Activated T-cell treated with anti-CD3 and anti-CD28 coated beads, Interleukin-2, amount 50 U/mL, for 72 hours (primary cell): ENCODE results near the gene FGF21. TPM values are rescaled to one million over a fixed set of nuclear protein-coding genes. Genes with fewer than 3 reads are reported as not detected.

Experiments used
- ATAC-seq, 2 donors: fragments of 150-1000 bp; cut with Tn5 transposase; replicated peaks in 1 of 2; 2 replicates each; pipeline ENCODE4 v1.10.0; 2021; ENCODE audit warnings: moderate library complexity in 2 of 2, mild to moderate bottlenecking in 1 of 2
- DNase-seq, 2 donors: peaks; one replicate each; pipeline ENCODE4 v3.0.0; 2021 to 2022; ENCODE audit warnings: mixed read lengths in 1 of 2
- H3K27ac Mint-ChIP-seq: one replicate; pipeline ENCODE4 v1.8.0; 2022; ENCODE audit warnings: mild to moderate bottlenecking, moderate library complexity, mixed read lengths
- H3K27me3 Mint-ChIP-seq: one replicate; pipeline ENCODE4 v1.8.0; 2022; ENCODE audit warnings: low read depth, mixed read lengths
- H3K36me3 Mint-ChIP-seq, 2 donors: one replicate each; pipeline ENCODE4 v1.8.0; 2022; ENCODE audit warnings: mixed read lengths in 2 of 2, mild to moderate bottlenecking in 1 of 2; ENCODE audit not compliant: insufficient read depth in 2 of 2
- H3K4me1 Mint-ChIP-seq: one replicate; pipeline ENCODE4 v1.8.0; 2022; ENCODE audit warnings: low read depth, mixed read lengths
- H3K4me3 Mint-ChIP-seq, 2 donors: one replicate each; pipeline ENCODE4 v1.8.0; 2022; ENCODE audit warnings: mild to moderate bottlenecking in 2 of 2, mixed read lengths in 2 of 2, moderate library complexity in 2 of 2
- H3K9me3 Mint-ChIP-seq, 2 donors: one replicate each; pipeline ENCODE4 v1.8.0; 2022; ENCODE audit warnings: mixed read lengths in 2 of 2
- total RNA-seq, 2 donors: library from RNA; stranded (reverse); gene quantifications; one replicate each; pipeline ENCODE4 v1.2.3, GENCODE V29; 2022

The FGF21 gene
- total RNA-seq, 2 donors from 2014 or later = not detected

GRCh38 chr19:48738557-48739403 is 16.5 kb upstream of the FGF21 start:
- Mint-ChIP-seq H3K9me3 (no peaks in the 10 kb centered on the region), H3K36me3 (no peaks in the 10 kb centered on the region), H3K27me3 (no peaks in the 10 kb centered on the region), H3K27ac (no peak overlapping the region), H3K4me3 (peak overlapping the region; percentile 71 to 85), H3K4me1 (peaks cover 11% of the 10 kb centered on the region)
- DNase-seq = peak; percentile 94 to 95
- ATAC-seq = peak; percentile 95

GRCh38 chr19:48739404-48740163 is 15.7 kb upstream of the FGF21 start:
- H3K9me3 Mint-ChIP-seq = no peaks in the 10 kb centered on the region
- H3K4me3 Mint-ChIP-seq = peak overlapping the region; percentile 32 to 54
- ATAC-seq (peak in 1 of 2 donors; percentile 1), DNase-seq (no peak)
- peaks cover 11% of the 10 kb centered on the region for H3K4me1 Mint-ChIP-seq
- H3K36me3 Mint-ChIP-seq = no peaks in the 10 kb centered on the region
- H3K27me3 Mint-ChIP-seq = no peaks in the 10 kb centered on the region
- no peak overlapping the region for H3K27ac Mint-ChIP-seq

GRCh38 chr19:48740164-48740972 is 15.0 kb upstream of the FGF21 start, which contains the start of gene RASIP1:
TSS of gene RASIP1 (minus strand) at chr19:48740610. CDS start at chr19:48740282, 328 bp downstream.
- Mint-ChIP-seq H3K27ac (no peak within 1 kb of the TSS), H3K27me3 (peaks cover under 1% of the 10 kb centered on the region), H3K4me1 (peaks cover 13% of the 10 kb centered on the region), H3K9me3 (no peaks in the 10 kb centered on the region), H3K36me3 (no peaks in the 10 kb centered on the region), H3K4me3 (peak within 1 kb of the TSS; percentile 32 to 54)
- DNase-seq (no peak), ATAC-seq (no peak)

- ATAC-seq = no peak
- Mint-ChIP-seq H3K27me3 (peaks cover 11% of the 10 kb centered on the region), H3K4me1 (peaks cover 22% of the 10 kb centered on the region), H3K9me3 (no peaks in the 10 kb centered on the region), H3K27ac (no peak overlapping the region), H3K36me3 (peaks cover 0 to 2% of the 10 kb centered on the region in 2 donors), H3K4me3 (peak overlapping the region in 1 of 2 donors; percentile 11)
- peak; percentile 57 to 68 for DNase-seq
These were observed 14.0 kb upstream of the FGF21 start for GRCh38 chr19:48741129-48741999.

- ATAC-seq (no peak), DNase-seq (no peak)
- H3K4me1 Mint-ChIP-seq = peaks cover 28% of the 10 kb centered on the region
- no peak overlapping the region for H3K4me3 Mint-ChIP-seq
- no peak overlapping the region for H3K27ac Mint-ChIP-seq
- H3K27me3 Mint-ChIP-seq = peaks cover 13% of the 10 kb centered on the region
- H3K36me3 Mint-ChIP-seq = peaks cover 0 to 2% of the 10 kb centered on the region in 2 donors
- H3K9me3 Mint-ChIP-seq = no peaks in the 10 kb centered on the region
These were observed 13.2 kb upstream of the FGF21 start for GRCh38 chr19:48742096-48742495.

GRCh38 chr19:48745208-48745995 is 9.9 kb upstream of the FGF21 start:
- peaks cover 0 to 2% of the 10 kb centered on the region in 2 donors for H3K36me3 Mint-ChIP-seq
- H3K27me3 Mint-ChIP-seq = peaks cover 13% of the 10 kb centered on the region
- H3K9me3 Mint-ChIP-seq = no peaks in the 10 kb centered on the region
- H3K4me3 Mint-ChIP-seq = peak overlapping the region; percentile 45 to 62
- H3K4me1 Mint-ChIP-seq = peaks cover 24% of the 10 kb centered on the region
- DNase-seq (peak; percentile 57 to 59), ATAC-seq (peak; percentile 60 to 72)
- no peak overlapping the region for H3K27ac Mint-ChIP-seq

- H3K4me3 Mint-ChIP-seq = peak overlapping the region; percentile 67 to 74
These were observed 9.2 kb upstream of the FGF21 start for GRCh38 chr19:48746110-48746509.

GRCh38 chr19:48746738-48747575 is 8.4 kb upstream of the FGF21 start, which contains the start of gene IZUMO1:
TSS of gene IZUMO1 (minus strand) at chr19:48746909. CDS start at chr19:48745859, 1,050 bp downstream.
- peak within 1 kb of the TSS; percentile 69 for H3K27ac Mint-ChIP-seq
- H3K9me3 Mint-ChIP-seq = no peaks in the 10 kb centered on the region

More at GRCh38 chr19:48746110-48746509, 9.2 kb upstream of the FGF21 start:
- no peak for DNase-seq
- H3K4me1 Mint-ChIP-seq = peaks cover 23% of the 10 kb centered on the region
- ATAC-seq = no peak
- H3K27me3 Mint-ChIP-seq = peaks cover 16% of the 10 kb centered on the region
- H3K9me3 Mint-ChIP-seq = no peaks in the 10 kb centered on the region
- H3K27ac Mint-ChIP-seq = no peak overlapping the region
- H3K36me3 Mint-ChIP-seq = peaks cover 0 to 2% of the 10 kb centered on the region in 2 donors

GRCh38 chr19:48749571-48750198 is 5.6 kb upstream of the FGF21 start:
- peaks cover 38% of the 10 kb centered on the region for H3K4me1 Mint-ChIP-seq
- ATAC-seq (no peak), DNase-seq (no peak)
- H3K36me3 Mint-ChIP-seq = peaks cover 0 to 2% of the 10 kb centered on the region in 2 donors
- peaks cover 38% of the 10 kb centered on the region for H3K27me3 Mint-ChIP-seq
- no peaks in the 10 kb centered on the region for H3K9me3 Mint-ChIP-seq
- no peak overlapping the region for H3K4me3 Mint-ChIP-seq
- no peak overlapping the region for H3K27ac Mint-ChIP-seq

More at GRCh38 chr19:48746738-48747575, 8.4 kb upstream of the FGF21 start, which contains the start of gene IZUMO1:
- Mint-ChIP-seq H3K27me3 (peaks cover 21% of the 10 kb centered on the region), H3K4me1 (peaks cover 20% of the 10 kb centered on the region), H3K4me3 (peak within 1 kb of the TSS; percentile 67 to 74), H3K36me3 (peaks cover 0 to 2% of the 10 kb centered on the region in 2 donors)
- DNase-seq (peak; percentile 69 to 70), ATAC-seq (peak; percentile 86)

GRCh38 chr19:48750351-48750750 is 5.0 kb upstream of the FGF21 start:
- H3K9me3 Mint-ChIP-seq = no peaks in the 10 kb centered on the region
- H3K4me1 Mint-ChIP-seq = peaks cover 37% of the 10 kb centered on the region
- H3K36me3 Mint-ChIP-seq = peaks cover 0 to 2% of the 10 kb centered on the region in 2 donors
- H3K27ac Mint-ChIP-seq = no peak overlapping the region
- no peak for DNase-seq
- H3K27me3 Mint-ChIP-seq = peaks cover 41% of the 10 kb centered on the region
- ATAC-seq = no peak
- H3K4me3 Mint-ChIP-seq = no peak overlapping the region
